ENCODE data around the gene VSIR. TPM values are rescaled to one million over a fixed set of nuclear protein-coding genes. Genes with fewer than 3 reads are reported as not detected.

Gene VSIR
- total RNA-seq, 1 donor from 2014 or later: not detected

GRCh38 chr10:71716426-71716825 lies 56.9 kb downstream of the VSIR start:
- peaks cover 3% of the 10 kb centered on the region for H3K27me3 Mint-ChIP-seq (ENCODE audit: insufficient read depth, low read depth)
- TF ChIP-seq EZH2 (IDR thresholded peaks at IDR 0.05) (no peak), EZH2phosphoT487 (IDR thresholded peaks at IDR 0.05) (no peak)
- TF ChIP-seq, protein P1, sequence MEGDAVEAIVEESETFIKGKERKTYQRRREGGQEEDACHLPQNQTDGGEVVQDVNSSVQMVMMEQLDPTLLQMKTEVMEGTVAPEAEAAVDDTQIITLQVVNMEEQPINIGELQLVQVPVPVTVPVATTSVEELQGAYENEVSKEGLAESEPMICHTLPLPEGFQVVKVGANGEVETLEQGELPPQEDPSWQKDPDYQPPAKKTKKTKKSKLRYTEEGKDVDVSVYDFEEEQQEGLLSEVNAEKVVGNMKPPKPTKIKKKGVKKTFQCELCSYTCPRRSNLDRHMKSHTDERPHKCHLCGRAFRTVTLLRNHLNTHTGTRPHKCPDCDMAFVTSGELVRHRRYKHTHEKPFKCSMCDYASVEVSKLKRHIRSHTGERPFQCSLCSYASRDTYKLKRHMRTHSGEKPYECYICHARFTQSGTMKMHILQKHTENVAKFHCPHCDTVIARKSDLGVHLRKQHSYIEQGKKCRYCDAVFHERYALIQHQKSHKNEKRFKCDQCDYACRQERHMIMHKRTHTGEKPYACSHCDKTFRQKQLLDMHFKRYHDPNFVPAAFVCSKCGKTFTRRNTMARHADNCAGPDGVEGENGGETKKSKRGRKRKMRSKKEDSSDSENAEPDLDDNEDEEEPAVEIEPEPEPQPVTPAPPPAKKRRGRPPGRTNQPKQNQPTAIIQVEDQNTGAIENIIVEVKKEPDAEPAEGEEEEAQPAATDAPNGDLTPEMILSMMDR (IDR thresholded peaks at IDR 0.05): no peak
- Histone ChIP-seq H3K4me2 (no peak overlapping the region), H3K4me1 (peaks cover 33% of the 10 kb centered on the region), H3K9ac (no peak overlapping the region), H3K27ac (no peak overlapping the region), H3K79me2 (ENCODE audit: low read depth) (no peaks in the 10 kb centered on the region), H3K36me3 (no peaks in the 10 kb centered on the region), H3F3A (ENCODE audit: low read depth) (peaks cover 3% of the 10 kb centered on the region), H3K9me3 (ENCODE audit: low read depth) (no peaks in the 10 kb centered on the region), H2AFZ (replicated peaks) (no peak overlapping the region), H4K20me1 (ENCODE audit: low read depth) (no peaks in the 10 kb centered on the region), H3K4me3 (no peak overlapping the region), H3K27me3 (no peaks in the 10 kb centered on the region)
- peaks cover 38% of the 10 kb centered on the region for H3K4me1 Mint-ChIP-seq
- H3K4me3 Mint-ChIP-seq: no peak overlapping the region
- no peak overlapping the region for H3K27ac Mint-ChIP-seq
- H3K36me3 Mint-ChIP-seq: no peaks in the 10 kb centered on the region
- H3K9me3 Mint-ChIP-seq: no peaks in the 10 kb centered on the region
- no peak for DNase-seq (ENCODE audit: low spot score)

- no peaks in the 10 kb centered on the region for H3K9me3 Mint-ChIP-seq
- Histone ChIP-seq H2AFZ (replicated peaks) (no peak overlapping the region), H3K4me1 (peaks cover 33% of the 10 kb centered on the region), H3K36me3 (no peaks in the 10 kb centered on the region), H3K4me2 (no peak overlapping the region), H3K4me3 (no peak overlapping the region), H3K79me2 (ENCODE audit: low read depth) (no peaks in the 10 kb centered on the region), H3F3A (ENCODE audit: low read depth) (peaks cover 3% of the 10 kb centered on the region), H3K9ac (no peak overlapping the region), H3K9me3 (ENCODE audit: low read depth) (no peaks in the 10 kb centered on the region), H4K20me1 (ENCODE audit: low read depth) (no peaks in the 10 kb centered on the region), H3K27ac (no peak overlapping the region), H3K27me3 (no peaks in the 10 kb centered on the region)
- H3K4me1 Mint-ChIP-seq: peaks cover 35% of the 10 kb centered on the region
- no peak overlapping the region for H3K4me3 Mint-ChIP-seq
- H3K27me3 Mint-ChIP-seq (ENCODE audit: insufficient read depth, low read depth): peaks cover 3% of the 10 kb centered on the region
- H3K27ac Mint-ChIP-seq: peak overlapping the region; percentile 29
- DNase-seq (ENCODE audit: low spot score): no peak
- no peaks in the 10 kb centered on the region for H3K36me3 Mint-ChIP-seq
- TF ChIP-seq EZH2phosphoT487 (IDR thresholded peaks at IDR 0.05) (no peak), EZH2 (IDR thresholded peaks at IDR 0.05) (no peak)
- TF ChIP-seq, protein P1 (IDR thresholded peaks at IDR 0.05): no peak
These were observed 57.5 kb downstream of the VSIR start for GRCh38 chr10:71715860-71716259.

DNA sequence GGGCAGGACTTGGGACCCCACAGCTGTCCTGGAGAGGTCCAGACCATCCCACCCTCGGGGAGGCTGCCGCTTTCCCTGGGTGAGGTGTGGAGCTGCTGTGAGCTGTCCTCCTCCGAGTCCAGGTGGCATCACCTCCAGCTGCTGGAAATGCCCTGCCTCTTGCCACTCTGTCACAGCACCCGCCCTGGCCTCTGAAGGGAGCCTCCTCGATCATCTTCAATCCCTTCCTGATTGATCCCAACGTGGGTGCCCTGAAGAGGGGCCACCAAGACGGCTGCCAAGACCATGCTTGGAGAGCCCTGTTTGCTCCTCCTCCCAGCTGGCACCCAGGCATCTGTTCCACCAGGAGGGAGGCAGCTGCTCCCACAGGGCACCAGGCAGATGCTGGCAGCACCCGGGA lies 58.3 kb downstream of the VSIR start:
- peaks cover 27% of the 10 kb centered on the region for H3K4me1 Mint-ChIP-seq
- H3K27me3 ChIP-seq: no peaks in the 10 kb centered on the region
- H2AFZ ChIP-seq (replicated peaks): no peak overlapping the region
- TF ChIP-seq EZH2 (IDR thresholded peaks at IDR 0.05) (no peak), EZH2phosphoT487 (IDR thresholded peaks at IDR 0.05) (no peak)
- TF ChIP-seq, protein P1 (IDR thresholded peaks at IDR 0.05): no peak
- no peaks in the 10 kb centered on the region for H3K79me2 ChIP-seq (ENCODE audit: low read depth)
- no peak overlapping the region for H3K4me3 ChIP-seq
- no peaks in the 10 kb centered on the region for H3K36me3 Mint-ChIP-seq
- no peaks in the 10 kb centered on the region for H3K9me3 Mint-ChIP-seq
- H3F3A ChIP-seq (ENCODE audit: low read depth): peaks cover 3% of the 10 kb centered on the region
- H3K4me1 ChIP-seq: peaks cover 29% of the 10 kb centered on the region
- DNase-seq (ENCODE audit: low spot score): no peak
- H3K4me2 ChIP-seq: no peak overlapping the region
- H3K4me3 Mint-ChIP-seq: no peak overlapping the region
- H3K27ac Mint-ChIP-seq: no peak overlapping the region
- peaks cover 3% of the 10 kb centered on the region for H3K27me3 Mint-ChIP-seq (ENCODE audit: insufficient read depth, low read depth)
- H3K27ac ChIP-seq: no peak overlapping the region
- no peaks in the 10 kb centered on the region for H3K9me3 ChIP-seq (ENCODE audit: low read depth)
- no peaks in the 10 kb centered on the region for H4K20me1 ChIP-seq (ENCODE audit: low read depth)
- H3K9ac ChIP-seq: no peak overlapping the region
- H3K36me3 ChIP-seq: no peaks in the 10 kb centered on the region

Measured in neural progenitor cell (in vitro differentiated cells).